ENCODE data around the gene TPD52L1. TPM values are rescaled to one million over a fixed set of nuclear protein-coding genes. Genes with fewer than 3 reads are reported as not detected.

The TPD52L1 gene
- total and polyA plus RNA-seq, 2 of the 4 experiments (the other 2 are of a cell fraction): 10.2 to 13.5 TPM

DNA sequence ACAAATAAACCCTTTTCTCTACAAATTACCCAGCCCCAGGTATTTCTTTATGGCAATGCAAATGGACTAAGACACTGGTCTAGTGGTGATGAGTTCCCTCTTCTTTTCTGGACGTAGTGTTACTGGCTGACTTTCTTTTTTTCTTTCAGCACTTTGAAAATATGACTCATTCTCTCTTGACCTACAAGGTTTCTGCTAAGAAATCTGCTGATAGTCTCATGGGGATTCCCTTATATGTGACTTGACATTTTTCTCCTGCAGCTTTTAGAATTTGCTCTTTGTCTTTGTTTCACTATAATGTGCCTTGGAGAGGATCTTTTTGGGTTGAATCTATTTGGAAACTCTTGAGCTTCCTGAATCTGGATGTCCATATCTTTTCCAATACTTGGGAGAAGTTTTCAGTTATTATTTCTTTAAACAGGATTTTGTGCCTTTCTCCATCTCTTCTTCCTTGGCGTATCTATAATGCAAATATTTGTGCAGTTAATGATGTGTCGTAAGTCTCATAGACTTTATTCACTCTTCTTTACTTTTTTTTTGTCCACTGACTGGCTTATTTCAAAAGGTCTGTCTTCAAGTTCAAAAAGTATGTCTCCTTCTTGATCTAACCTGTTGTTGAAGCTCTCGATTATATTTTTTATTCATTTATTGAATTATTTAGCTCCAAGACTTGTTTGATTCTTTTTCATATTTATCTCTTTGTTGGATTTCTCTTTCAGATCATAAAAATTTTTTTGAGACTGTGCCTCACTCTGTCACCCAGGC lies 42.2 kb upstream of the TPD52L1 start:
- Histone ChIP-seq H3K9ac (ENCODE audit: low read depth, low read length) (no peak overlapping the region), H3K36me3 (ENCODE audit: control insufficient read depth, insufficient read depth, low read length) (no peaks in the 10 kb centered on the region), H3K4me2 (ENCODE audit: low read depth, low read length) (no peak overlapping the region), H3K23ac (ENCODE audit: low read depth, low read length) (no peak overlapping the region), H3K18ac (ENCODE audit: low read depth, low read length) (no peak overlapping the region), H2BK120ac (ENCODE audit: low read depth, low read length) (no peak overlapping the region), H4K91ac (ENCODE audit: insufficient read depth, low read depth, low read length) (no peak overlapping the region), H3K56ac (ENCODE audit: extremely low read depth, insufficient read depth, low read length) (no peak overlapping the region), H3K4ac (ENCODE audit: low read depth, low read length) (no peak overlapping the region), H3K79me1 (ENCODE audit: low read depth in 1 of 2, low read length in 2 of 2) (no peaks in the 10 kb centered on the region), H3K9me3 (ENCODE audit: control insufficient read depth, insufficient read depth, low read length) (peaks cover 16% of the 10 kb centered on the region), H2BK20ac (ENCODE audit: low read depth, low read length) (no peak overlapping the region), H3K27me3 (ENCODE audit: control insufficient read depth, insufficient read depth, low read length) (no peaks in the 10 kb centered on the region), H2BK5ac (ENCODE audit: low read depth, low read length, poor library complexity, severe bottlenecking) (no peak overlapping the region), H4K20me1 (ENCODE audit: insufficient read depth, low read length) (no peaks in the 10 kb centered on the region), H3K4me1 (ENCODE audit: control insufficient read depth, insufficient read depth, low read length) (no peaks in the 10 kb centered on the region), H4K8ac (ENCODE audit: low read depth in 2 of 2, low read length in 2 of 2) (no peak overlapping the region), H4K5ac (ENCODE audit: low read depth, low read length) (no peak overlapping the region), H2AK9ac (replicated peaks; ENCODE audit: low read depth, low read length, poor library complexity) (no peak overlapping the region), H2AK5ac (ENCODE audit: low read depth, low read length) (no peak overlapping the region), H3K9me1 (ENCODE audit: insufficient read depth, low read length) (no peaks in the 10 kb centered on the region), H2AFZ (replicated peaks; ENCODE audit: low read length, poor library complexity) (no peak overlapping the region), H3K27ac (ENCODE audit: insufficient read depth, low read length) (no peak overlapping the region), H2BK15ac (ENCODE audit: low read depth, low read length) (no peak overlapping the region), H3K4me3 (ENCODE audit: insufficient read depth, low read depth, low read length) (no peak overlapping the region), H3K14ac (replicated peaks; ENCODE audit: low read depth, low read length) (no peak overlapping the region)
- in situ Hi-C loops (cut with MboI; ENCODE audit: low sequenced_read_pairs) (loop anchor here (5.0 to 25.0 kb wide), 2 partner anchors 149 to 239 kb away; partner anchors contain the start of gene RNF217), intact Hi-C loops (cut with micrococcal nuclease) (no loop called here), dilution Hi-C loops (cut with HindIII; ENCODE audit: low sequenced_read_pairs, unreplicated experiment) (no loop called here)
- no peak for ATAC-seq (ENCODE audit: low read depth)
- CTCF ChIA-PET: interaction anchor here (2.3 kb wide), 1 partner anchor 241 kb away, joined by 7 read pairs; no protein-coding TSS in a partner anchor
- no peak for TF ChIP-seq NFE2L2 (IDR thresholded peaks at IDR 0.05; ENCODE audit: low read depth, low read length)
- no peak for TF ChIP-seq BHLHE40 (IDR thresholded peaks at IDR 0.05; ENCODE audit: low read depth, low read length)
- TF ChIP-seq, protein P1, sequence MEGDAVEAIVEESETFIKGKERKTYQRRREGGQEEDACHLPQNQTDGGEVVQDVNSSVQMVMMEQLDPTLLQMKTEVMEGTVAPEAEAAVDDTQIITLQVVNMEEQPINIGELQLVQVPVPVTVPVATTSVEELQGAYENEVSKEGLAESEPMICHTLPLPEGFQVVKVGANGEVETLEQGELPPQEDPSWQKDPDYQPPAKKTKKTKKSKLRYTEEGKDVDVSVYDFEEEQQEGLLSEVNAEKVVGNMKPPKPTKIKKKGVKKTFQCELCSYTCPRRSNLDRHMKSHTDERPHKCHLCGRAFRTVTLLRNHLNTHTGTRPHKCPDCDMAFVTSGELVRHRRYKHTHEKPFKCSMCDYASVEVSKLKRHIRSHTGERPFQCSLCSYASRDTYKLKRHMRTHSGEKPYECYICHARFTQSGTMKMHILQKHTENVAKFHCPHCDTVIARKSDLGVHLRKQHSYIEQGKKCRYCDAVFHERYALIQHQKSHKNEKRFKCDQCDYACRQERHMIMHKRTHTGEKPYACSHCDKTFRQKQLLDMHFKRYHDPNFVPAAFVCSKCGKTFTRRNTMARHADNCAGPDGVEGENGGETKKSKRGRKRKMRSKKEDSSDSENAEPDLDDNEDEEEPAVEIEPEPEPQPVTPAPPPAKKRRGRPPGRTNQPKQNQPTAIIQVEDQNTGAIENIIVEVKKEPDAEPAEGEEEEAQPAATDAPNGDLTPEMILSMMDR (conservative IDR thresholded peaks at IDR 0.05; ENCODE audit: low read depth, low read length): no peak
- no peak for TF ChIP-seq POLR2A (IDR thresholded peaks at IDR 0.05; ENCODE audit: low read depth, low read length)
- no peak for TF ChIP-seq CHD1 (IDR thresholded peaks at IDR 0.05; ENCODE audit: low read depth, low read length)
- no peak for DNase-seq
- no CpG with 5 or more reads among the region's 4 CpGs for WGBS, 2 experiments (ENCODE audit: extremely low coverage in 2 of 2, insufficient read length in 1 of 2)
- no TSS peak for BruUV-seq (replicated peaks)
- POLR2A ChIA-PET (ENCODE audit: unreplicated experiment): no interaction called here

All from IMR-90 (cell line).